C4-2B (cell line): Measurements from ENCODE around the gene USP2.
"Not testable (repeated sequence)": the region's sequence is repeated elsewhere in the genome, so short reads cannot be mapped to it uniquely, and the experiment has no call there.

ENCODE experiments used
- ZFX ChIP-seq: fragments of 450-650 bp; IDR thresholded peaks from 2 replicates; pipeline ENCODE4 v1.6.1; 2017
- TF ChIP-seq, protein P1 (sequence below): fragments of 450-650 bp; conservative IDR thresholded peaks from 2 replicates; pipeline ENCODE4 v1.5.1; 2017; ENCODE audit warnings: mild to moderate bottlenecking

GRCh38 chr11:119405448-119405847, 24.0 kb upstream of the USP2 start:
- TF ChIP-seq, protein P1, sequence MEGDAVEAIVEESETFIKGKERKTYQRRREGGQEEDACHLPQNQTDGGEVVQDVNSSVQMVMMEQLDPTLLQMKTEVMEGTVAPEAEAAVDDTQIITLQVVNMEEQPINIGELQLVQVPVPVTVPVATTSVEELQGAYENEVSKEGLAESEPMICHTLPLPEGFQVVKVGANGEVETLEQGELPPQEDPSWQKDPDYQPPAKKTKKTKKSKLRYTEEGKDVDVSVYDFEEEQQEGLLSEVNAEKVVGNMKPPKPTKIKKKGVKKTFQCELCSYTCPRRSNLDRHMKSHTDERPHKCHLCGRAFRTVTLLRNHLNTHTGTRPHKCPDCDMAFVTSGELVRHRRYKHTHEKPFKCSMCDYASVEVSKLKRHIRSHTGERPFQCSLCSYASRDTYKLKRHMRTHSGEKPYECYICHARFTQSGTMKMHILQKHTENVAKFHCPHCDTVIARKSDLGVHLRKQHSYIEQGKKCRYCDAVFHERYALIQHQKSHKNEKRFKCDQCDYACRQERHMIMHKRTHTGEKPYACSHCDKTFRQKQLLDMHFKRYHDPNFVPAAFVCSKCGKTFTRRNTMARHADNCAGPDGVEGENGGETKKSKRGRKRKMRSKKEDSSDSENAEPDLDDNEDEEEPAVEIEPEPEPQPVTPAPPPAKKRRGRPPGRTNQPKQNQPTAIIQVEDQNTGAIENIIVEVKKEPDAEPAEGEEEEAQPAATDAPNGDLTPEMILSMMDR: not testable (repeated sequence)
- not testable (repeated sequence) for TF ChIP-seq ZFX
